Skeletal muscle cell (primary cell): ENCODE data around the gene TAMALIN.

Experiments
- DNase-seq: peaks from one replicate; pipeline ENCODE4 v3.0.0-alpha.2; 2010; ENCODE audit warnings: low read depth
- H3K4me3 ChIP-seq: 2 replicates; pipeline ENCODE4 v1.5.1; 2011; ENCODE audit warnings: low read depth, mild to moderate bottlenecking, control low read depth, low read length, moderate library complexity

Gene TAMALIN

DNA sequence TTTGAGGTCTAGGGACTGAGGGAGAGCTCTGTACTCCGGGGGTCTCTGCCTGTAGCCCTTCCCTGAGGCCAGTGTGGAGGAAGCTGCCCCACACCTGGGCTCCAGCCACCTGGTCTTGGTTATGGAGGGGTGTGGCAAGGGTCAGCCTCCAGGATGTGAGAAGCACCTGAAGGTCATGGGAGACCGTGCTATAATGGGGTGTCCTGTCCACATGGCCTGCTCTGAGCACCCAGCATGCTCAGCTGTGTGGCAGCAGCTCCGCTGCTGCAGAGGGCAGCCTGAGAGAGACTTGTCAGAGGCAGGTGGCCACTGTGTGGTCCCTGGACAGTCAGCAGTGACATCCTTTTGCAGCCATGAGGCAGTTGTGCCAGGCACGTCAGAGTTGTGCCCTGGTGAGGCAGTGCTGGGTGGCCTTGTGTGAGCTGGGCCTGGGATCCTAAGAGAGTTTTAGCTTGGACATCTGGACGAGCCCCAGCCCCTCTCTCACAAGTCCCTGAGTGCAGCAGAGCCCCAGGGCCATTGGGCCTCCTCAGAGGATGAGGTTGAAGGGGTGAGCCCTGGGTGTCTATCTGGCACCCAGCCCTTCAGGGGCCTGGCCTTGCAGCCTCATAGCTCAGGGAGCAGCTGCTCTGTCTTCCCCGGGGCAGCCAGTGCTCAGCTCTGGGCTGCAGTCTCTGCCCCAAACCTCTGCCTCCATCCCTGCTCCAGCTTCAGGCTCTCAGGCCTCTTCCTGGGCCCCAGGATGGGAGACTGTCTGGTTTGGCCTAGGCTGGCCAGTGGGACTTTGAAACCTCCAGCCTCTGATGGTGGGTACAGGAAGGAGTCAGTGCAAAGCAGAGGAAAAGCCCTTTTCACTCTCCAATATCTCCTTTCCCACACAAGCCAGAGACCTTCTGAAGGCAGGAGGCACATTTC lies 55.7 kb downstream of the TAMALIN start:
- DNase-seq, result no peak
- H3K4me3 ChIP-seq, result no peak overlapping the region

DNA sequence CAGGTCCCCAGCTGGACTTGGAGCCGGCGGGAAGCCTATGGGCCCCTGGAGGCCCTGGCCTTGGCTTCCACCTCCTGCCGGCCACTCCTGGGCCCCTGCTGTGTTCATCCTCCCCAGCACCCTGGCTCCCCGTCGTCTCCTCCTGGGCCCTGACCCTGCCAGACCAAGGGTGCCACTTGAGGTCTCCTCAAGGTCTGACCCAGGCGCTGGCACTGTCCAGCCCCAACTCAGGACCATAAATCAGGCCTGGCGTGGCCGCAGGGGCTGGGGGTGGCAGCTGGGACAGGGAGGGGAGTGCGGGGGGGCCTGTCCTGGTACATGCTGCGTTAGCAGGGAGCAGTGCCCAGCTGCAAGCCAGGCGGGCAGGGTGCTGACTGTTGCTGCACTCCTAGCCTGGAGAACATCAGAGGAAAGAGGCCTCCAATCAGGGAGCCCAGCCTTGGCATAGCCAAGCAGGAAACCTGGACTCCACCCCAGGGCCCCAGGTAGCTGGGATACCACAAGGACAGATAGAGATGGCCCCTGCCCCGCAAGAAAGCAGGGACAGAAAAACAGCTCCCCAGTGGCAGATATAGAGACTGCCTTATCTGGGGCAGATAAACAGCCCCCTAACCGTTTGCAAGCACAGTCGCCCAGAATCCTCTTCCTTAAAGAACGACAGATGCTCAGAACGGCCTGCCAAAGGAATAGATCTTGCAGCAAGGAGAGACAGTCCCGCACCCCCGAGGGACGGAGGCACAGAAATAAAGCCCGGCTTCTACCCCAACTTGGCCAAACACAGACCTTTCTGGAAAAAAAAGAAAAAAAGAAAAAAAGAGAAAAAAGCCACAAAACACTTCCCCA lies 56.6 kb downstream of the TAMALIN start:
- H3K4me3 ChIP-seq, result no peak overlapping the region
- DNase-seq, result no peak

DNA sequence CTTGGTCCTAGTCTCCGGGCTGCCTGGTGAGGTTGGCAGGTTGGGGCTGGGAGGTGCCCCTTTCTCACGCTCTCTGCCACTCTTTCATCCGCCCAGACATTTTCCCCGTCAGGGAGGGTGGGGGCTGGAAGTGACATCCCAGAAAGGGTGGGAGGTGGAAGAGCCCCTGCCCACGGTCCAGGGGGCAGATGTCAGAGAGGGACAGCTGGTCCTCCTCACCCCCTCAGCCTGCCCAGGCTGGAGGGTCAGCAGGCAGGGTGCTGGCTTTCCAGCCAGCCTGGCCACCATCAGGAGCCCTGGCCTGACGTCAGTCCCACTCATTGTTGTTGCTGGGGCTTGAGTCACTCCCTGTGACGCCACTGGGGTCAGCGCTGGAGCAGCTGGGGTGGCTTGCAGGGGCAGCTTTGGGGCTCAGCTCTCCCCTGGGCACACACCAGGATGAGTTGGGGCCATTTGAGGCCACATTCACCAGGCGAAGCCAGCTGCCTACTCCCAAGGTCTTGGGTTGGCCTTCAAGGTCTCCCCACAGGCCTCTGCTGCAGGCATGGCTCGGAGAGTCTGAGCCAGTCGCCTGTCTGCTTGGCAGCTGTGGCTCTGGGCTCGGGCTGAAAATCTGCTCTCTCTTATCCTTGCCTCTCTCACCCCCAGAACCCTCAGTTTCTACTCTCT lies 57.4 kb downstream of the TAMALIN start:
- no peak overlapping the region for H3K4me3 ChIP-seq
- peak; percentile 88 for DNase-seq
